Measurements from ENCODE around the gene DTD1.

GRCh38 chr20:18795366-18795765 is 207.5 kb downstream of the DTD1 start:
- TF ChIP-seq CTCF (IDR thresholded peaks at IDR 0.05) (no peak), POLR2A (IDR thresholded peaks at IDR 0.05) (no peak)
